Choroid plexus epithelial cell (primary cell): ENCODE measurements around the gene CT45A3.
"Not testable (repeated sequence)": the region's sequence is repeated elsewhere in the genome, so short reads cannot be mapped to it uniquely, and the experiment has no call there.

Experiments used
- DNase-seq: peaks from one replicate; pipeline ENCODE4 v3.0.0-alpha.2; 2010; ENCODE audit warnings: low read depth
- H3K4me3 ChIP-seq: 2 replicates; pipeline ENCODE4 v1.5.1; 2011; ENCODE audit warnings: low read depth, mild to moderate bottlenecking, control low read depth, low read length, moderate library complexity
- TF ChIP-seq, protein P1 (sequence below): conservative IDR thresholded peaks from 2 replicates; pipeline ENCODE4 v1.5.1; 2011; ENCODE audit warnings: low read depth, mild to moderate bottlenecking, control low read depth, inconsistent platforms, low read length, moderate library complexity

The CT45A3 gene, protein sequence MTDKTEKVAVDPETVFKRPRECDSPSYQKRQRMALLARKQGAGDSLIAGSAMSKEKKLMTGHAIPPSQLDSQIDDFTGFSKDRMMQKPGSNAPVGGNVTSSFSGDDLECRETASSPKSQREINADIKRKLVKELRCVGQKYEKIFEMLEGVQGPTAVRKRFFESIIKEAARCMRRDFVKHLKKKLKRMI

GRCh38 chrX:135768091-135768490 lies at the start of gene CT45A3:
TSS of gene CT45A3 (minus strand) at chrX:135768191. CDS start at chrX:135764444, 3,747 bp downstream.
- not testable (repeated sequence) for H3K4me3 ChIP-seq, DNase-seq

GRCh38 chrX:135802687-135803086 lies 34.7 kb upstream of the CT45A3 start, which contains the start of gene CT45A6:
TSS of gene CT45A6 (minus strand) at chrX:135802787. CDS start at chrX:135798993, 3,794 bp downstream.
- H3K4me3 ChIP-seq, DNase-seq: not testable (repeated sequence)

DNA sequence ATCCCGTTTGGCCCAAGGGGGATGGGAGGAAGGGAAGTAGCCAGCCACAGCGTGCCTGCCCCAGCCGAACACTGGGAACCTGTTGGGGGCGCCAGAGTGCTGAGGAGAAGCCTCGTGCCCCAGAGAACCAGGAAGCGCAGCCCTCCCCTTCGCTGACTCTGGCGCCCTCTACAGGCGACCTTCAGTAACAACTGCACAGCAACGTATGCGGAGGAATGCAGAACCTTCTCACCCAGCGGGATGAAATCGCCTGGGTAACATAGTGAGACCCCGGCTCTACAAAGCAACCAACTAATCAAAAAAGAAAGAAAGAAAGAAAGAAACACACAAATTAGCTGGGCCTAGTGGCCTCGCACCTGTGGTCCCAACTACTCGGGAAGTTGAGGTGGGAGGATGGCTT lies 17.4 kb upstream of the CT45A3 start, which contains the start of gene CT45A5:
Gene CT45A5 (minus strand): TSS at position 101 of the 400 bp plus-strand sequence. CDS start 3,774 bp downstream, outside the sequence.
- not testable (repeated sequence) for H3K4me3 ChIP-seq, DNase-seq

DNA sequence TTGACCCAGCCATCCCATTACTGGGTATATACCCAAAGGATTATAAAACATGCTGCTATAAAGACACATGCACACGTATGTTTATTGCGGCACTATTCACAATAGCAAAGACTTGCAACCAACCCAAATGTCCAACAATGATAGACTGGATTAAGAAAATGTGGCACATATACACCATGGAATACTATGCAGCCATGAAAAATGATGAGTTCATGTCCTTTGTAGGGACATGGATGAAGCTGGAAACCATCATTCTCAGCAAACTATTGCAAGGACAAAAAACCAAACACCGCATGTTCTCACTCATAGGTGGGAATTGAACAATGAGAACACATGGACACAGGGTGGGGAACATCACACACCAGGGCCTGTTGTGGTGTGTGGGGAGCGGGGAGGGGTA lies 23.3 kb downstream of the CT45A3 start:
- H3K4me3 ChIP-seq, DNase-seq: not testable (repeated sequence)

DNA sequence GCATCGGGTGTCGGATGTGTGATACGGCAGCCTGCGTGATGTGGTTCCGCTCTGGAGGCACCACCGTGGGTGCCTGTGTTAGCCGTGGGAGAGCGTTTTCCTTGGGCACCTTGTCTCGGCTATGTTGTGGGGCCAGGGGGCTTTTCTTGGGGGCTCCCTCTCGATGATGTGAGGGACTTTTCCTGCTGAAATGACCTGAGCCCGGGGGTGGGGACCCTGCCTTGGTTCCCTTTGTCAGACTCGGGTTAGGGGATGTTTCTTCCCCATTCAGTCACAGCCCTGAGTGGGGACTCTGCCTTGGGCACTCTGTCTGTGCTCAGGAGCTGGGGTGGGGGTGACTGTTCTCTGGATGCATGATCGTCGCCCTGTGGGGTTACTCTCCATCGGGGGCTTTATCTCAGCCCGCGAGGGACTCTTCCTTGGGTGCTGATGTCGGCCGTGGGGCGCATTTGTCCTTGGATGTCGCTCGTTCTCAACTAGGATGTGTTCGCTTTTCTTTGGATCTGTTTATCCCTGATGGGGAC lies 26.7 kb downstream of the CT45A3 start:
- no peak for DNase-seq
- no peak overlapping the region for H3K4me3 ChIP-seq
- TF ChIP-seq, protein P1, sequence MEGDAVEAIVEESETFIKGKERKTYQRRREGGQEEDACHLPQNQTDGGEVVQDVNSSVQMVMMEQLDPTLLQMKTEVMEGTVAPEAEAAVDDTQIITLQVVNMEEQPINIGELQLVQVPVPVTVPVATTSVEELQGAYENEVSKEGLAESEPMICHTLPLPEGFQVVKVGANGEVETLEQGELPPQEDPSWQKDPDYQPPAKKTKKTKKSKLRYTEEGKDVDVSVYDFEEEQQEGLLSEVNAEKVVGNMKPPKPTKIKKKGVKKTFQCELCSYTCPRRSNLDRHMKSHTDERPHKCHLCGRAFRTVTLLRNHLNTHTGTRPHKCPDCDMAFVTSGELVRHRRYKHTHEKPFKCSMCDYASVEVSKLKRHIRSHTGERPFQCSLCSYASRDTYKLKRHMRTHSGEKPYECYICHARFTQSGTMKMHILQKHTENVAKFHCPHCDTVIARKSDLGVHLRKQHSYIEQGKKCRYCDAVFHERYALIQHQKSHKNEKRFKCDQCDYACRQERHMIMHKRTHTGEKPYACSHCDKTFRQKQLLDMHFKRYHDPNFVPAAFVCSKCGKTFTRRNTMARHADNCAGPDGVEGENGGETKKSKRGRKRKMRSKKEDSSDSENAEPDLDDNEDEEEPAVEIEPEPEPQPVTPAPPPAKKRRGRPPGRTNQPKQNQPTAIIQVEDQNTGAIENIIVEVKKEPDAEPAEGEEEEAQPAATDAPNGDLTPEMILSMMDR: no peak

- DNase-seq: peak; percentile 8
- TF ChIP-seq, protein P1: peak; percentile 49
- no peak overlapping the region for H3K4me3 ChIP-seq
Measured at GRCh38 chrX:135740681-135741149, 27.3 kb downstream of the CT45A3 start.

DNA sequence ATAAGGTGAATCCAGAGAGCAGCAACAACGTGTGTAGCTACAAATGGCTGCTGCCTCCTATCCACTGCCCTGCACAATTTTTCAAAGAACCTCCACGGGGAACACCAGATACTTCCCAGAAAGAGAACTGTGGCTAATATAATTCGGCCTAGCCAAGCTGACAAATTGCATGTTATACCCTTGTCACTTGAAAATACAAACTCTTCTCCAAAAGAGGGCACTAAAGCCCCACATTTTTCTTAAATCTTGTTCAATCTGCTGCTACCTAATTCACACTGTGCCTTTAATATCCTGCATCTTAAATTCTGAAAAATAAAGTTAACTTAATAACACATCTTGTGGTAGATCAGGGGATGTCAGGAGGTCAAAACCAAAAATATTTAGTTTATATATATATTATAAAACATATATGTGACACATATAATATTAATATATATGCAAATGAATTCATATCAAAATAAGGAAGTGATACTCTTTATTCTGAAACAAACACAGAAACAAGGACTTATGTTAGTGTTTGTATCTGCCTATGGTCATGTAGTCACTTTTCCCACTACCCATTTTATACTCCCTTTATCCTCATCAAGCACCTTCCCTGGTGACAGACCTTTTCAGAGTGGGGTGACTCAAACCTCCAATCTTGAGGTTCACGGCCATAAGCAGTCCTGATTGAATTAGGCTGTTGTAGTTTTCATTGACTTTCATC lies 30.5 kb downstream of the CT45A3 start:
- DNase-seq: peak; percentile 23
- H3K4me3 ChIP-seq: no peak overlapping the region
- TF ChIP-seq, protein P1: no peak

DNA sequence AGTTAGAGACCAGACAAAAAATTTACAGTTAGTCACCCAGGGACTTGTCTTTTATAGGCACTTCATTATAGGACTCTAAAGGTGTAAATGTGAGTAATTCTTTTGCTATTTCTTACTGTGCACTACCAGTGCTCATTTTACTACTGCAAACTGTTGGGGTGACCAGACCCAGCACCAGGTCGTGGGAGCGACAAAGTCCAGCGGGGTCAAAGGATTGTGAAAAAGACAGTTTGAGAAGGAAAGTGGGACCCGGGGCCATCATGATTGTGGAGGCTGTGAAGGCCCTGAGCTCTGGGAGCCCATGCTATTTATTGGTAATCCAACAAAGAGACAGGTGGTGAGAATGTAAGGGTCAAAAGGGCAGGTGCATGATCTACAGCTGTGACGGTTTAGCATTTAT lies 33.3 kb downstream of the CT45A3 start:
- DNase-seq, H3K4me3 ChIP-seq: not testable (repeated sequence)

GRCh38 chrX:135713795-135714194 lies 54.2 kb downstream of the CT45A3 start:
- DNase-seq: no peak
- no peak overlapping the region for H3K4me3 ChIP-seq
- TF ChIP-seq, protein P1: no peak

- H3K4me3 ChIP-seq, DNase-seq: not testable (repeated sequence)
Measured at GRCh38 chrX:135713183-135713689, 54.8 kb downstream of the CT45A3 start, which contains the start of gene CT45A1. TSS of gene CT45A1 (plus strand) at chrX:135713639. CDS start at chrX:135718941, 5,302 bp downstream.
